WTC11 (cell line): ENCODE data around the gene SH2D4B. TPM values are rescaled to one million over a fixed set of nuclear protein-coding genes. Genes with fewer than 3 reads are reported as not detected.

ENCODE experiments used
- ATAC-seq: fragments of 200-7000 bp; cut with Tn5 transposase; 2 replicates; pipeline ENCODE4 v1.10.0; 2021; ENCODE audit warnings: mild to moderate bottlenecking, moderate library complexity
- CTCF ChIA-PET: fragments of 300-600 bp; sonication (Branson Sonifier 250); formaldehyde crosslinking; loops from one replicate; lab custom pipeline; 2021; ENCODE audit warnings: antibody characterized with exemption; lab: Charles Lee
- POLR2A ChIA-PET: fragments of 350-600 bp; sonication (Branson Sonifier 250); formaldehyde crosslinking; loops from one replicate; lab custom pipeline; 2021; ENCODE audit warnings: antibody characterized with exemption; lab: Charles Lee
- DNase-seq: peaks from one replicate; pipeline ENCODE4 v3.0.0; 2021; ENCODE audit warnings: low spot score
- H3K27ac Mint-ChIP-seq: 2 replicates; pipeline ENCODE4 v1.8.0; 2021; ENCODE audit warnings: mixed read lengths
- H3K27me3 Mint-ChIP-seq: 2 replicates; pipeline ENCODE4 v1.8.0; 2021; ENCODE audit warnings: low read depth, mild to moderate bottlenecking, moderate library complexity, mixed read lengths
- H3K36me3 Mint-ChIP-seq: 2 replicates; pipeline ENCODE4 v1.8.0; 2021; ENCODE audit warnings: mixed read lengths
- H3K4me1 Mint-ChIP-seq: 2 replicates; pipeline ENCODE4 v1.8.0; 2022; ENCODE audit warnings: mixed read lengths
- H3K4me3 Mint-ChIP-seq: 2 replicates; pipeline ENCODE4 v1.8.0; 2021; ENCODE audit warnings: mild to moderate bottlenecking, moderate library complexity, mixed read lengths
- H3K9me3 Mint-ChIP-seq: 2 replicates; pipeline ENCODE4 v1.8.0; 2021; ENCODE audit warnings: mixed read lengths
- ATF1 ChIP-seq: sonication (generic); formaldehyde crosslinking; IDR thresholded peaks from 2 replicates; pipeline ENCODE4 v1.8.1; 2023; ENCODE audit warnings: mild to moderate bottlenecking, moderate library complexity, missing genetic modification reagents
- CBFB ChIP-seq: sonication (generic); formaldehyde crosslinking; IDR thresholded peaks from 2 replicates; pipeline ENCODE4 v1.8.1; 2022; ENCODE audit warnings: mild to moderate bottlenecking, low read depth, missing genetic modification reagents
- ESRRA ChIP-seq: sonication (generic); formaldehyde crosslinking; IDR thresholded peaks from 2 replicates; pipeline ENCODE4 v1.8.1; 2022; ENCODE audit warnings: mild to moderate bottlenecking, missing genetic modification reagents, borderline replicate concordance
- ETV6 ChIP-seq: sonication (generic); formaldehyde crosslinking; IDR thresholded peaks from 2 replicates; pipeline ENCODE4 v1.8.1; 2022; ENCODE audit warnings: mild to moderate bottlenecking, missing genetic modification reagents
- HMGA2 ChIP-seq: fragments of 250-450 bp; sonication (Bioruptor Pico); IDR thresholded peaks from 2 replicates; pipeline ENCODE4 v1.4.0; 2021; ENCODE audit warnings: mild to moderate bottlenecking, moderate library complexity
- IRF2 ChIP-seq: sonication (generic); formaldehyde crosslinking; IDR thresholded peaks from 2 replicates; pipeline ENCODE4 v1.8.0; 2022; ENCODE audit warnings: low read depth, missing genetic modification reagents, borderline replicate concordance
- NFATC4 ChIP-seq: fragments of 250-450 bp; sonication (Bioruptor Pico); IDR thresholded peaks from 2 replicates; pipeline ENCODE4 v1.9.0; 2021; ENCODE audit warnings: mild to moderate bottlenecking
- NR1H2 ChIP-seq: sonication (generic); formaldehyde crosslinking; IDR thresholded peaks from 2 replicates; pipeline ENCODE4 v1.9.0; 2021; ENCODE audit warnings: mild to moderate bottlenecking, moderate library complexity, missing genetic modification reagents
- NR2C2 ChIP-seq: sonication (generic); formaldehyde crosslinking; IDR thresholded peaks from 2 replicates; pipeline ENCODE4 v1.8.0; 2022; ENCODE audit warnings: mild to moderate bottlenecking, missing genetic modification reagents
- NR3C1 ChIP-seq: sonication (generic); formaldehyde crosslinking; conservative IDR thresholded peaks from 2 replicates; pipeline ENCODE4 v1.8.1; 2023; ENCODE audit warnings: low read depth, mild to moderate bottlenecking, missing genetic modification reagents
- OVOL2 ChIP-seq: fragments of 250-450 bp; sonication (Bioruptor Pico); IDR thresholded peaks from 2 replicates; pipeline ENCODE4 v1.9.0; 2021; ENCODE audit warnings: mild to moderate bottlenecking, borderline replicate concordance
- PRRX2 ChIP-seq: fragments of 250-450 bp; sonication (Bioruptor Pico); IDR thresholded peaks from 2 replicates; pipeline ENCODE4 v1.8.0; 2021; ENCODE audit warnings: mild to moderate bottlenecking
- RELA ChIP-seq: sonication (generic); formaldehyde crosslinking; IDR thresholded peaks from 2 replicates; pipeline ENCODE4 v1.8.1; 2022; ENCODE audit warnings: missing genetic modification reagents, mild to moderate bottlenecking, borderline replicate concordance
- SOX15 ChIP-seq: fragments of 250-450 bp; sonication (Bioruptor Pico); IDR thresholded peaks from 2 replicates; pipeline ENCODE4 v1.9.0; 2021; ENCODE audit warnings: mild to moderate bottlenecking
- TEAD1 ChIP-seq: sonication (generic); formaldehyde crosslinking; IDR thresholded peaks from 2 replicates; pipeline ENCODE4 v1.8.0; 2022; ENCODE audit warnings: mild to moderate bottlenecking, missing genetic modification reagents
- ZNF121 ChIP-seq: sonication (generic); formaldehyde crosslinking; IDR thresholded peaks from 2 replicates; pipeline ENCODE4 v1.8.0; 2023; ENCODE audit warnings: missing genetic modification reagents
- ZNF138 ChIP-seq: sonication (generic); formaldehyde crosslinking; conservative IDR thresholded peaks from 2 replicates; pipeline ENCODE4 v1.8.1; 2022; ENCODE audit warnings: mild to moderate bottlenecking, moderate library complexity, missing genetic modification reagents
- ZNF232 ChIP-seq: sonication (generic); formaldehyde crosslinking; IDR thresholded peaks from 2 replicates; pipeline ENCODE4 v1.8.0; 2022; ENCODE audit warnings: mild to moderate bottlenecking, missing genetic modification reagents
- ZNF263 ChIP-seq: sonication (generic); formaldehyde crosslinking; IDR thresholded peaks from 2 replicates; pipeline ENCODE4 v1.8.1; 2022; ENCODE audit warnings: low read depth, mild to moderate bottlenecking, moderate library complexity, missing genetic modification reagents
- total RNA-seq: library from RNA; stranded (reverse); gene quantifications from 3 replicates; pipeline ENCODE4 v1.2.3, GENCODE V29; 2021
- TF ChIP-seq, protein P1 (sequence below): sonication (generic); formaldehyde crosslinking; conservative IDR thresholded peaks from 2 replicates; pipeline ENCODE4 v1.8.1; 2023; ENCODE audit warnings: mild to moderate bottlenecking, low read depth, missing genetic modification reagents, moderate library complexity
- TF ChIP-seq, protein P2 (sequence below): sonication (generic); formaldehyde crosslinking; IDR thresholded peaks from 2 replicates; pipeline ENCODE4 v1.8.1; 2023; ENCODE audit warnings: mild to moderate bottlenecking, missing genetic modification reagents
- TF ChIP-seq, protein P3 (sequence below): fragments of 250-450 bp; sonication (Bioruptor Pico); conservative IDR thresholded peaks from 2 replicates; pipeline ENCODE4 v1.9.0; 2021; ENCODE audit warnings: mild to moderate bottlenecking
- TF ChIP-seq, protein P4 (sequence below): sonication (generic); formaldehyde crosslinking; IDR thresholded peaks from 2 replicates; pipeline ENCODE4 v1.8.1; 2022; ENCODE audit warnings: low read depth, mild to moderate bottlenecking, moderate library complexity, missing genetic modification reagents, borderline replicate concordance

The SH2D4B gene
- total RNA-seq, 1 experiment from 2014 or later, result 0.04 TPM

DNA sequence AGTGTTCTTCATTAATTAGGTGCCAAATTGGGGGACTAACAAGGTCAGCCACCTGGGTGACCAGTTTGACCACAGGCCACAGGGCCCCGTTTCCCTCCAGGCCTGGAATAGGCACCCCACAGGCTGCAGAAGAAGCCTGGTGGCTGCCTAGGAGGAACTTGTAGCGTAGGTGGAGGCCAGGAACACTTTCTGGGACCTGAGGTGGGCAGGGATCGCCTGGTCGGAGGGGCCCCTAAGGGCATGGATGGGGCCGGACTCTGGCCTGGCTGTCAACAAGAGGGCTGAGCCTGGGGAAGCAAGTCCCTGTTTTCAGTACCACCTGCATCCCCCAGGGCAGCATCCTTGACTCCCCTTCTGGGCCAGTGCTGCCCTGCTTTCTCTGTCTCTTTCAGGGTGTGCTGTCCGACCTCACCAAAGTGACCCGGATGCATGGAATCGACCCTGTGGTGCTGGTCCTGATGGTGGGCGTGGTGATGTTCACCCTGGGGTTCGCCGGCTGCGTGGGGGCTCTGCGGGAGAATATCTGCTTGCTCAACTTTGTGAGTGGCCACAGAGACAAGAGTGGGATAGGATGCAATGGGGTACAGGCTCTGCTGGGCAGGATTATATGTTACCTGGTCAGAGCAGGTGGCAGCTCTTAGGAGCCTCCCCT, 30.7 kb upstream of the SH2D4B start:
- H3K4me3 Mint-ChIP-seq, result no peak overlapping the region
- H3K27me3 Mint-ChIP-seq, result no peaks in the 10 kb centered on the region
- no peak for ATAC-seq
- H3K4me1 Mint-ChIP-seq, result peaks cover 32% of the 10 kb centered on the region
- H3K27ac Mint-ChIP-seq, result no peak overlapping the region
- CTCF ChIA-PET, result interaction anchor here (1.6 to 20.7 kb wide), 2 partner anchors 53 to 128 kb away, joined by 6 to 802 read pairs; partner anchors contain the start of gene TSPAN14
- peaks cover 15% of the 10 kb centered on the region for H3K36me3 Mint-ChIP-seq
- POLR2A ChIA-PET, result no interaction called here
- no peak for DNase-seq
- TF ChIP-seq ZNF138 (CRISPR knock-in tag) (no peak), CBFB (CRISPR knock-in tag) (no peak), ZNF263 (CRISPR knock-in tag) (no peak), NR3C1 (CRISPR knock-in tag) (no peak), NFATC4 (CRISPR knock-in tag) (no peak)
- TF ChIP-seq, protein P1, sequence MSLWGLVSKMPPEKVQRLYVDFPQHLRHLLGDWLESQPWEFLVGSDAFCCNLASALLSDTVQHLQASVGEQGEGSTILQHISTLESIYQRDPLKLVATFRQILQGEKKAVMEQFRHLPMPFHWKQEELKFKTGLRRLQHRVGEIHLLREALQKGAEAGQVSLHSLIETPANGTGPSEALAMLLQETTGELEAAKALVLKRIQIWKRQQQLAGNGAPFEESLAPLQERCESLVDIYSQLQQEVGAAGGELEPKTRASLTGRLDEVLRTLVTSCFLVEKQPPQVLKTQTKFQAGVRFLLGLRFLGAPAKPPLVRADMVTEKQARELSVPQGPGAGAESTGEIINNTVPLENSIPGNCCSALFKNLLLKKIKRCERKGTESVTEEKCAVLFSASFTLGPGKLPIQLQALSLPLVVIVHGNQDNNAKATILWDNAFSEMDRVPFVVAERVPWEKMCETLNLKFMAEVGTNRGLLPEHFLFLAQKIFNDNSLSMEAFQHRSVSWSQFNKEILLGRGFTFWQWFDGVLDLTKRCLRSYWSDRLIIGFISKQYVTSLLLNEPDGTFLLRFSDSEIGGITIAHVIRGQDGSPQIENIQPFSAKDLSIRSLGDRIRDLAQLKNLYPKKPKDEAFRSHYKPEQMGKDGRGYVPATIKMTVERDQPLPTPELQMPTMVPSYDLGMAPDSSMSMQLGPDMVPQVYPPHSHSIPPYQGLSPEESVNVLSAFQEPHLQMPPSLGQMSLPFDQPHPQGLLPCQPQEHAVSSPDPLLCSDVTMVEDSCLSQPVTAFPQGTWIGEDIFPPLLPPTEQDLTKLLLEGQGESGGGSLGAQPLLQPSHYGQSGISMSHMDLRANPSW (CRISPR knock-in tag), result no peak
- H3K9me3 Mint-ChIP-seq, result no peaks in the 10 kb centered on the region

DNA sequence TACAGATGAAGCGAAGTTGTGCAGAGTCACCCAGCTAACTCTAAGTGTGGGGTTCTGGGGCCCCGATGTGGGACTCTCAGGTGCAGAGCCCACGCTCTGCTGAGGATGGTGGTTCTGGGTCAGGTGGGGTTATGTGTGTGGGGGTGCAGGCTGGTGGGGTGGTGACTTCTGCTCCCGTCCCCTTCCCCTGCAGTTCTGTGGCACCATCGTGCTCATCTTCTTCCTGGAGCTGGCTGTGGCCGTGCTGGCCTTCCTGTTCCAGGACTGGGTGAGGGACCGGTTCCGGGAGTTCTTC, 28.6 kb upstream of the SH2D4B start:
- Mint-ChIP-seq H3K27me3 (no peaks in the 10 kb centered on the region), H3K4me1 (peaks cover 11% of the 10 kb centered on the region), H3K36me3 (peaks cover 35% of the 10 kb centered on the region), H3K9me3 (no peaks in the 10 kb centered on the region), H3K4me3 (no peak overlapping the region), H3K27ac (no peak overlapping the region)
- POLR2A ChIA-PET, result interaction anchor here (0.7 kb wide), 1 partner anchor 101 kb away, joined by 3 read pairs; the partner anchor contains the start of gene PRXL2A
- no peak for TF ChIP-seq ZNF138 (CRISPR knock-in tag)
- no peak for TF ChIP-seq IRF2 (CRISPR knock-in tag)
- TF ChIP-seq, protein P2, sequence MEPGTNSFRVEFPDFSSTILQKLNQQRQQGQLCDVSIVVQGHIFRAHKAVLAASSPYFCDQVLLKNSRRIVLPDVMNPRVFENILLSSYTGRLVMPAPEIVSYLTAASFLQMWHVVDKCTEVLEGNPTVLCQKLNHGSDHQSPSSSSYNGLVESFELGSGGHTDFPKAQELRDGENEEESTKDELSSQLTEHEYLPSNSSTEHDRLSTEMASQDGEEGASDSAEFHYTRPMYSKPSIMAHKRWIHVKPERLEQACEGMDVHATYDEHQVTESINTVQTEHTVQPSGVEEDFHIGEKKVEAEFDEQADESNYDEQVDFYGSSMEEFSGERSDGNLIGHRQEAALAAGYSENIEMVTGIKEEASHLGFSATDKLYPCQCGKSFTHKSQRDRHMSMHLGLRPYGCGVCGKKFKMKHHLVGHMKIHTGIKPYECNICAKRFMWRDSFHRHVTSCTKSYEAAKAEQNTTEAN (CRISPR knock-in tag), result no peak
- no peak for TF ChIP-seq NR1H2 (CRISPR knock-in tag)
- TF ChIP-seq PRRX2 (CRISPR knock-in tag), result no peak
- no peak for TF ChIP-seq RELA
- no peak for TF ChIP-seq ETV6 (CRISPR knock-in tag)
- no peak for TF ChIP-seq HMGA2 (CRISPR knock-in tag)
- TF ChIP-seq ZNF232 (CRISPR knock-in tag), result no peak
- TF ChIP-seq ESRRA, result no peak
- no peak for TF ChIP-seq NR2C2 (CRISPR knock-in tag)
- TF ChIP-seq, protein P3, sequence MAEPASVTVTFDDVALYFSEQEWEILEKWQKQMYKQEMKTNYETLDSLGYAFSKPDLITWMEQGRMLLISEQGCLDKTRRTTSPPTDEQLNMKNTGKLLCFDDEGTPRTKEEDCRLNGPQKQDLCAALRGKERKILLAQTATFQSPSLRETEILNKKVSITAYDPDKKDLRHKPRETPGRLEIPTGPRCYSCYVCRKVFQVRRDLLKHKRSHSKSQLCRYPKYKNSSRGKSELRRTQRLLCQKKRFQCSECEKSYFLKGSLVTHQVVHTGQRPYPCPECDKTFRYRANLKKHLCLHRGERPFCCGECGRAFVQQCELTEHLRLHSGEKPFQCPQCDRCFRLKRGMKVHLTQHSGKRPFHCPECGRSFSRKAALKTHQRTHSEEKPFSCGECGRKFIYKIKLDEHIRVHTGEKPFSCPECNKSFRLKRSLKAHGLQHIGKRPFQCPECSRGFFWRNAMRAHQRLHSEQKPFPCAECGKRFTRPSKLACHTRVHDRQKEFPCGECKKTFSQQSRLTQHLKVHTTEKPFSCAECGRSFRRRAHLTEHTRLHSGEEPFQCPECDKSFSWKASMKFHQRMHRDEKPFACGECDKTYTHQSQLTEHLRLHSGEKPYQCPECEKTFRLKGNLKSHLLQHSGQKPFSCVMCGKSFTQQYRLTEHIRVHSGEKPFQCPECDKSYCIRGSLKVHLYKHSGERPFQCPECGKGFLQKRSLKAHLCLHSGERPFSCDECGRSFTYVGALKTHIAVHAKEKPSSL (CRISPR knock-in tag), result no peak
- no peak for TF ChIP-seq OVOL2 (CRISPR knock-in tag)
- TF ChIP-seq, protein P4, sequence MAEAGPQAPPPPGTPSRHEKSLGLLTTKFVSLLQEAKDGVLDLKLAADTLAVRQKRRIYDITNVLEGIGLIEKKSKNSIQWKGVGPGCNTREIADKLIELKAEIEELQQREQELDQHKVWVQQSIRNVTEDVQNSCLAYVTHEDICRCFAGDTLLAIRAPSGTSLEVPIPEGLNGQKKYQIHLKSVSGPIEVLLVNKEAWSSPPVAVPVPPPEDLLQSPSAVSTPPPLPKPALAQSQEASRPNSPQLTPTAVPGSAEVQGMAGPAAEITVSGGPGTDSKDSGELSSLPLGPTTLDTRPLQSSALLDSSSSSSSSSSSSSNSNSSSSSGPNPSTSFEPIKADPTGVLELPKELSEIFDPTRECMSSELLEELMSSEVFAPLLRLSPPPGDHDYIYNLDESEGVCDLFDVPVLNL (CRISPR knock-in tag), result no peak
- no peak for TF ChIP-seq TEAD1
- no peak for TF ChIP-seq ATF1 (CRISPR knock-in tag)
- TF ChIP-seq SOX15 (CRISPR knock-in tag), result no peak
- no peak for TF ChIP-seq ZNF121
- no peak for DNase-seq
- ATAC-seq, result no peak
- CTCF ChIA-PET, result interaction anchor here (1.5 to 20.7 kb wide), 2 partner anchors 55 to 87 kb away, joined by 4 to 802 read pairs; partner anchors contain the start of gene TSPAN14
